HL-60/S4 treated with phorbol 12-myristate 13-acetate at 8.2 ng/mL for 4 days and 3 days (cell line): ENCODE measurements around the gene RAMP1.

Source experiments
- in situ Hi-C: fragments of 300-500 bp; cut with MboI; formaldehyde crosslinking; loops from 2 replicates; pipeline ENCODE4 v1.15.0; 2022; ENCODE audit warnings: low sequenced_read_pairs

RAMP1 gene

GRCh38 chr2:237894396-237894979 lies 35.1 kb downstream of the RAMP1 start:
- in situ Hi-C loops: no loop called here

- in situ Hi-C loops: no loop called here
Observed at GRCh38 chr2:237894986-237895543, 35.6 kb downstream of the RAMP1 start.

GRCh38 chr2:237895544-237896506 lies 36.4 kb downstream of the RAMP1 start:
- in situ Hi-C loops: no loop called here

DNA sequence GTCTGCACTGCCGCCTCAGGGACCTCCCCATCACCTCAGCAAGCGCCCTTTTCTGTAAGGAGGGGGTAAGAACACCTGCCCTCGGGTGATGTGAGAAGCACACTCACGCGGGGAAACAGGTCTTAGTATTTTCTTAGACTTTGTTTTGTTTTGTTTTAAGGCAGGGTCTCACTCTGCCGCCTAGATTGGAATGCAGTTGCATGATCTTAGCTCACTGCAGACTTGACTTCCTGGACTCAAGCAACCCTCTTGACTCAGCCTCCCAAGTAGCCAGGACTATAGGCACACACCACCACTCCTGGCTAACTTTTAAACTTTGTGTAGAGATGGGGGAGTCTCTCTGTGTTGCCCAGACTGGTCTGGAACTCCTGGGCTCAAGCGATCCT lies 37.1 kb downstream of the RAMP1 start:
- in situ Hi-C loops: no loop called here

- in situ Hi-C loops: no loop called here
Observed at GRCh38 chr2:237896956-237897355, 37.5 kb downstream of the RAMP1 start.

GRCh38 chr2:237898057-237898414 lies 38.6 kb downstream of the RAMP1 start:
- in situ Hi-C loops: no loop called here

DNA sequence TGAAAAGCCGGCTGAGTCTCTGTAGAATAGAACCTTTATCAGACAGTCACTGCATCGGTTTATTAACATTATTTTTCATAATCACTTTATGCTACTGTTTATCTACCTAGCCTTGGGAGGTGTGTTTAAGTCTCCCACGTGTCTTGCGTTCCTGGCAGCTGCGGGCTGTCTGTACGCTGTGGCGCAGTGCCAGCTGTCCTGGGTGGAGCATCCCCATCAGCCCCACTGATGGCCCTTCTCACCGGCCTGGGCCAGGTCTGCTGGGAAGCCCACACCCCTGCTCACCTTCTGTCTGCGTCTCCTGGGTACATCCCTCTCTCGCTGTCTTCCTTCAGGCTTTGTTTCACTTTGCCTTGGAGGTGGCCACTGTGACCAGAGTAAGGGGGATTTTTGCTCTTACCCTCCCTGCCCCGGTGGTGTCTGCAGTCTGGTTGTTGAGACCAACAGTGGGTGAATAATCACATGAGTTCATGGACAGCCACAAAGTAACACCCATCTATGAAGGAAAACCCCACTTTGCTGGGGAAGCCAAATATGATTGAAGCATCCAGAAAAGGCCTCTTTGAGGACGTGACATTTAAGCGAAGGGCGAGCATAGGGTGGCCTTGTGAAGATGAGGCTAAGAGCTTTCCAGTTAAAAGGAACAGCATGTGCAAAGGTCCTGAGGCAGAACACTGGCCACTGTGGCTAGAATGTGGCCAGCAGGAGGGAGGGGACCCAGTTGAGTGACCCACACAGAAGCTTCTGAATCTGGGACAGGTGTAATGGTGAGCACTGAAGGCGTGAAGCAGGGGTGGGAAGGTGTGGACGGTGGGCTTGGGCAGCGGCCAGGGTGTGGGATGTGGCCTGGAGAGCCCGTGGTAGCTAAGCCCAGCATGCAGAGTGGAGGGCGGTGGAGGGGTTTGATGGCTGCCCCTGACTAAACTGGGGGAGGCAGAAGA lies 41.7 kb downstream of the RAMP1 start:
- in situ Hi-C loops: no loop called here

- in situ Hi-C loops: no loop called here
Observed at GRCh38 chr2:237901932-237902850, 42.8 kb downstream of the RAMP1 start.

- in situ Hi-C loops: no loop called here
Observed at GRCh38 chr2:237904831-237905599, 45.6 kb downstream of the RAMP1 start.

DNA sequence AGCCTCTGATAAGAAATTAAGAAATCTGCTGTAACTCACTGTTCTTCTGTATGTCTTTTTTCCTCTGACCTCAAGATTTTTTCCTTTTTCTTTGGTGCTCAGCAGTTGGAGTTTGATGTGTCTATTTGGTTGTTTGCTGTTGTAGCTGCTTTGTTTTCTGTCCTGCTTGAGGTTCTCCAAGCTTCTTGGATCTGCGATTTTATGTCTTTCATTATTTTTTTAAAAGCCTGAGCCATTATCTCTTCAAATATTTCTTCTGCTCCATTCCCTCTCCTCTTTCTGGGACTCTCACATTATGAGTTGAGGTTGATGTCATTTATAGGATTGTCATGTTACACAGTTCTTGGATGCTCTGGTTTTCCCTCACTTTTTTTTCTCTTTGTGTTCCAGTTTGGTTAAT lies 47.7 kb downstream of the RAMP1 start:
- in situ Hi-C loops: no loop called here

DNA sequence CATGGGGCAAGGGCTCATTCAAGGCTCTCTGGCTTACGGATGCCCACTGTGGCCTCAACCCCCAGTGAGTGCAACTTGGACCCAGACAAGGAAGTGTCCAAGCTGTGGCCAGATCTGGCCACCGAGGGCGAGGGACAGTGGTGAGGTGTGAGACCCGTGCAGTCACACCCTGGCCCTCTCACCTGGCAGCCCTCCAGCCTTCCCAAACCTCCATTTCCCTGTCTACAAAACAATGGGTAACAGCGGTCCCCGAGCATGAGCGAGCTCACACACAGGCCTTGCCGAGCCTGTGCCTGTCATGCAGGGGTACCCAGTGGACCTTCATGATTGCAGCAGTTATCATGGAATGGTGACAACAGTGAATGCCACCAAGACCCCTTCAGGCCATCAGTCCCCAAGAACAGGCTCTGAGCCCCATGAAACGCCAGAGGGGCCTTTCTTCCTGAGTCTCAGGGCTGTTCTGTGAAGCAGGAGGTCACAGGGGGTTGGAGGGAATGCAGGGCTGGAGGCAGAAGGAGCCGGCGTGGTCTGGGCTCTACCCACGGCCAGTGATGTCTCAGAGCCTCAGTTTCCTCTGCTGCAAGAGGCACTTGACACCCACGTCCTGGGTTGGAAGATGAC lies 49.8 kb downstream of the RAMP1 start:
- in situ Hi-C loops: no loop called here

DNA sequence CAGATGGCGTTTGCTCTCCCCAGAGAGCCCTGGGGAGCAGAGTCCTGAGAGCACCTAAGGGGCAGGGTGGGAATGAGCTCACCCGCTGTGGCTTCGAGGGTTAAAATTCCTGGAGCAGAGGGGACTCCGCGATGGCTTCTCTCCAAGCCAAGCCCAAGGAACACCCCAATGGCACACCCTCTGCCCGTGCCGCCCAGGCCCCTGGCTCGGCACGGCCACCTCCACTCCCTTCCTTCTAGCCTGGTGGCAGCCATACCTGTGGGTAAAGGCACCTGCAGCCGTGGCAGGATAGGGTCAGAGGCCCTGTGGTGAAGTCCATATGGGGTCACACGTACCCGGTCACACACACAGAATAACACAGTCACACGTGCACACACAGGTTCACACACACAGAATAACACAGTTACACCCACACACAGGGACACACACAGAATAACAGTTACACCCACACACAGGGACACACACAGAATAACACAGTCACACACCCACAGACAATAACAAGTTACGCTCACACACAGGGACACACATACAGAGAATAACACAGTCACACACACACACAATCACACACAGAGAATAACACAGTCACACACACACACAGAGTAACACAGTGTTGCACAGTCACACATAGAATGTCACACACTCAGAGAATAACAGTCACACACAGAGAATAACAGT lies 50.5 kb downstream of the RAMP1 start:
- in situ Hi-C loops: no loop called here

DNA sequence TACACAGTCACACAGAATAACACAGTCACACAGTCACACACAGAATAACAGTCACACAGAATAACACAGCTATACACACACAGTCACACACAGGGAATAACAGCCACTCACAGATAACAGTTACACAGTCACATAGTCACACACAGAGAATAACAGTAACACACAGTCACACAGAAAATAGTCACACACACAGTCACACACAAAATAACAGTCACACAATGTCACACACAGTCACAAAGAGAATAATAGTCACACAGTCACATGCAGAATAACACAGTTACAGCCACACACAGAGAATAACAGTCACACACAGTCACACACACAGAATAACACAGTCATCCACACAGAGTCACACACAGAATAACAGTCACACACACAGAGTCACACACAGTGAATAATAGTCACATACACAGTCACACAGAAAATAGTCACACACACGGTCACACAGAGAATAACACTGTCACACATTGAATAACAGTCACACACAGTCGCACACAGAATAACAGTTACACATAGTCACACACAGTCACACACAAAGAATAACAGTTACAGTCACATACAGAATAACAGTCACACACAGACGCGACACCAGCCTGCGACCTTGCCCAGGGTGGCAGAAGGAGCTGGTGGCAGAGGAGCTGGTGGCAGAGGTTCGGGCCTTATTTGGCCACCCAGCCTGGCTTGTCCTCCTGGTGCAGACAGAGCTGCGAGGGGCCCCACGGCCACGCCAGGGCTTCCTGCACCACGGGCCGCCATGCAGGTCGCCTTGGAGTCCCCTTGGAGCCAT lies 51.3 kb downstream of the RAMP1 start:
- in situ Hi-C loops: no loop called here

DNA sequence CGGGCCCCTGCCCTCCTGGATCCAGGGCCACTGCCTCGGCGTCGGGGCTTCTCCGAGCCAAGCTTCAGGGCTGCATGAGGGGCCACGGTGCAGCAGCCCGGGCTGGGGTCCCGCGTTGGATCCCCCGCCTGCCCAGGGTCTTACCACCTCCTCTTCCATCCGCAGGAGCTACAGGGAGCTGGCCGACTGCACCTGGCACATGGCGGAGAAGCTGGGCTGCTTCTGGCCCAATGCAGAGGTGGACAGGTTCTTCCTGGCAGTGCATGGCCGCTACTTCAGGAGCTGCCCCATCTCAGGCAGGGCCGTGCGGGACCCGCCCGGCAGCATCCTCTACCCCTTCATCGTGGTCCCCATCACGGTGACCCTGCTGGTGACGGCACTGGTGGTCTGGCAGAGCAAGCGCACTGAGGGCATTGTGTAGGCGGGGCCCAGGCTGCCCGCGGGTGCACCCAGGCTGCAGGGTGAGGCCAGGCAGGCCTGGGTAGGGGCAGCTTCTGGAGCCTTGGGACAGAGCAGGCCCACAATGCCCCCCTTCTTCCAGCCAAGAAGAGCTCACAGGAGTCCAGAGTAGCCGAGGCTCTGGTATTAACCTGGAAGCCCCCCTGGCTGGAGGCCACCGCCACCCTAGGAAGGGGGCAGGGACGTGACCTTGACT lies 52.1 kb downstream of the RAMP1 start:
- in situ Hi-C loops: no loop called here

DNA sequence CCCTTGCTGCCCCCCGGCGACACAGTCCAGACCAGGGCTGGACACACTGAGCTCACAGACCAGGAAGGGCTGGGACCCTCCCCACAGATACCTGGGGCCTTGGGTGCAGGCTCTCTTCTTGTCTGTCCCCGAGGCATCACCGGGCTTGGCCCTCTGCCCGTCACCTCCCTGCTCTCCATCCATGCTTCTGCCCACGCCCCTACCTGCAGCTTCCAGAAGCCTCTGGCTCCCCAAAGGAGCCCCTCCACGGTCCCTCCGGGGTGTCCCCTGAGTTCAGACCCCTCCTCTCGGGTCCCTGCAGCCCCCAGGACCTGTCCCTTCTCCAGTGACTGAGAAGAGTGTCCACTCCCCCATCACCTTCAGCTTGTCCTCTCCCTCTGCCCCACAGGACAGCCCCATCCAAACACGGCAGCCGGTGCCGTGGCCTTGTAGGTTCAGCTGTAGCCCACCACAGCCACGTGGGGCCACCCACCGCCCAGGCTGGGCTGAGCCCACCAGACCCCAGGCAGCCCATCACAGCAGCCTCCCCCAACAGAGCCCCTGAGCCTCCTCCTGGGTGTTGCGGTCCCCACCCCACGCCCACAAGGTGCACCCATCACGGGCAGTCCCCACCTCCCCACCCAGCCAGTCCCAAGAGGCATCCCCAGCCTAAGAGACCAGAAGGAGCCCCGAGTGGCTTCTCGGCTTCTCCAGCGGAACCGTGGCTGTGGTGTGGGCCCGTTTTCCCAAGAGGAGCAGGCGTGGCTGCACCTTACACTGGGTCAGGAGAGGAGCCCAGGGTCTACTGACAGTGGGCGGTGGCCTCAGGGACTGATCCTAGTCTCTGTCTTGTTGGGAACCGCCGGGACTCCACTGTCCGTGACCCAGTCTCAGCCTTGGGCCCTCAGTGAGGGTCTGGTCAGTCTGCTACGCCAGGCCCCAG lies 53.1 kb downstream of the RAMP1 start:
- in situ Hi-C loops: no loop called here
